Keratinocyte (primary cell): ENCODE measurements around the gene CRAMP1. TPM values are rescaled to one million over a fixed set of nuclear protein-coding genes. Genes with fewer than 3 reads are reported as not detected.

Source experiments
- DNase-seq: peaks from one replicate; pipeline ENCODE4 v3.0.0-alpha.2; 2011; ENCODE audit warnings: low read depth, missing footprints, low spot score
- FAIRE-seq: peaks from 2 replicates; lab custom pipeline; 2011; peaks lifted over from hg19 to GRCh38; lab: Jason Lieb, UNC
- H2AFZ ChIP-seq: 2 replicates; pipeline ENCODE4 v1.6.0; 2012; ENCODE audit warnings: low read length, control low read depth, inconsistent platforms; ENCODE audit not compliant: control insufficient read depth
- H3K27ac ChIP-seq: 2 replicates; pipeline ENCODE4 v1.5.1; 2011; ENCODE audit warnings: low read length; ENCODE audit not compliant: control insufficient read depth, insufficient read depth
- H3K27me3 ChIP-seq: 3 replicates; pipeline ENCODE4 v1.6.0; 2011; ENCODE audit warnings: low read length; ENCODE audit not compliant: control insufficient read depth, insufficient read depth; ENCODE audit errors: extremely low read depth
- H3K36me3 ChIP-seq, 2 experiments: 2 replicates in 1 of 2; 3 replicates in 1 of 2; pipeline ENCODE4 v1.5.1; 2011; ENCODE audit warnings: low read length in 2 of 2, mild to moderate bottlenecking in 1 of 2; ENCODE audit not compliant: control insufficient read depth in 2 of 2, insufficient read depth in 2 of 2; ENCODE audit errors: extremely low read depth in 1 of 2
- H3K4me1 ChIP-seq: 3 replicates; pipeline ENCODE4 v1.5.1; 2011; ENCODE audit warnings: low read length; ENCODE audit not compliant: control insufficient read depth, insufficient read depth; ENCODE audit errors: extremely low read depth
- H3K4me2 ChIP-seq: 3 replicates; pipeline ENCODE4 v1.6.0; 2011; ENCODE audit warnings: low read depth, low read length; ENCODE audit not compliant: control insufficient read depth, insufficient read depth; ENCODE audit errors: extremely low read depth
- H3K4me3 ChIP-seq, 3 experiments: fragments of 200-600 bp in 1 of 3; sonication (generic) in 1 of 3; 2 replicates in 2 of 3; 3 replicates in 1 of 3; pipeline ENCODE4 v1.5.1; 2011 to 2016; ENCODE audit warnings: low read length in 3 of 3, mild to moderate bottlenecking in 3 of 3, control low read depth in 2 of 3, inconsistent platforms in 1 of 3, low read depth in 1 of 3, mixed read lengths in 1 of 3, mixed run types in 1 of 3, moderate library complexity in 1 of 3; ENCODE audit not compliant: control insufficient read depth in 2 of 3, insufficient read depth in 2 of 3; ENCODE audit errors: extremely low read depth in 1 of 3
- H3K79me2 ChIP-seq: 2 replicates; pipeline ENCODE4 v1.6.0; 2012; ENCODE audit warnings: low read length; ENCODE audit not compliant: control insufficient read depth, insufficient read depth
- H3K9ac ChIP-seq: 3 replicates; pipeline ENCODE4 v1.6.0; 2011; ENCODE audit warnings: low read length; ENCODE audit not compliant: control insufficient read depth, insufficient read depth; ENCODE audit errors: extremely low read depth
- H3K9me1 ChIP-seq: 3 replicates; pipeline ENCODE4 v1.6.0; 2011; ENCODE audit warnings: low read length; ENCODE audit not compliant: control insufficient read depth, insufficient read depth; ENCODE audit errors: extremely low read depth
- H3K9me3 ChIP-seq: 2 replicates; pipeline ENCODE4 v1.5.1; 2012; ENCODE audit warnings: low read depth, low read length; ENCODE audit not compliant: control insufficient read depth
- H4K20me1 ChIP-seq: 3 replicates; pipeline ENCODE4 v1.6.0; 2011; ENCODE audit warnings: low read length; ENCODE audit not compliant: control insufficient read depth, insufficient read depth; ENCODE audit errors: extremely low read depth
- EZH2 ChIP-seq: IDR thresholded peaks from one replicate; pipeline ENCODE4 v1.6.1; 2012; ENCODE audit warnings: inconsistent platforms, mild to moderate bottlenecking, low read length, moderate library complexity
- dilution Hi-C: fragments of 300-500 bp; cut with MboI; formaldehyde crosslinking; loops from one replicate; pipeline ENCODE4 v1.7.0; 2020; ENCODE audit warnings: low sequenced_read_pairs; ENCODE audit not compliant: extremely low pct_ligation_motif_present
- polyA plus RNA-seq, 5 experiments: library from polyadenylated mRNA; depleted of rRNA in 3 of 5; stranded (reverse) in 3 of 5; stranded (forward) in 1 of 5; unstranded in 1 of 5; fragments of >200 nt; gene quantifications; 1 replicate in 1 of 5; 2 replicates in 3 of 5; 3 replicates in 1 of 5; pipeline versions ENCODE4 v1.2.1 to v1.2.3, GENCODE V29; 2011 to 2012; ENCODE audit warnings: missing spikeins in 2 of 5, low read depth in 1 of 5, low replicate concordance in 1 of 5
- TF ChIP-seq, protein P1 (sequence below), 3 experiments: IDR thresholded peaks in 1 of 3; conservative IDR thresholded peaks in 1 of 3; optimal IDR thresholded peaks in 1 of 3; 2 replicates in 2 of 3; 3 replicates in 1 of 3; pipeline versions ENCODE3 to v1.5.1; 2011; ENCODE audit warnings: low read length in 3 of 3, mild to moderate bottlenecking in 3 of 3, moderate library complexity in 2 of 3, control low read depth in 1 of 3, inconsistent platforms in 1 of 3; ENCODE audit not compliant: insufficient read depth in 2 of 3; ENCODE audit errors: extremely low read depth in 1 of 3

Gene CRAMP1
- polyA plus RNA-seq, 1 donor (not counting 4 experiments of a cell fraction or from before 2014, with no cell fraction given), result 6.5 TPM

DNA sequence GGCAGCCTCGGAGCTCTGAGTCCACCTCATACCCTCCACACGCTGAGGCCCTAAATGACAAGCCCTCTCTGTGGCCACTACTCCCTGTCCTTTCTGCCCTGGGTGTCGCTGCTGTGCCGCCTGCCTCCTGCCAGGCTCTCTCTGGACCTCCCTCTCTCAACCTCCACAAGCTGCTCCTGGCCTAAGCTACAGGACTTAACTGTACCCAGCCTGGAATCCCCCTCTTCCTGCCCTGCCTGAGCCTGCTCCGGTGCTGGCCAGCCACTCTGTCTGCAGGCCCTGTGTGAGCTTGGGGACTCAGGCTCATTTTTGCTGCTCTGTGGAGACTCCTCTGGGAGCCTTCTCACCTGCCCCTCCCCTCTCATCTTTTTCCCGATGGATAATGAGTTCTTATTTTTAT is 21.8 kb upstream of the CRAMP1 start:
- dilution Hi-C loops, result no loop called here
- H3K79me2 ChIP-seq, result no peaks in the 10 kb centered on the region
- H3K4me3 ChIP-seq, result no peak overlapping the region
- FAIRE-seq, result no peak
- H3K4me1 ChIP-seq, result no peaks in the 10 kb centered on the region
- H3K9me3 ChIP-seq, result no peaks in the 10 kb centered on the region
- no peak for DNase-seq
- peaks cover 0 to 11% of the 10 kb centered on the region in 2 experiments for H3K36me3 ChIP-seq
- H2AFZ ChIP-seq, result no peak overlapping the region
- TF ChIP-seq EZH2, result no peak
- TF ChIP-seq, protein P1, sequence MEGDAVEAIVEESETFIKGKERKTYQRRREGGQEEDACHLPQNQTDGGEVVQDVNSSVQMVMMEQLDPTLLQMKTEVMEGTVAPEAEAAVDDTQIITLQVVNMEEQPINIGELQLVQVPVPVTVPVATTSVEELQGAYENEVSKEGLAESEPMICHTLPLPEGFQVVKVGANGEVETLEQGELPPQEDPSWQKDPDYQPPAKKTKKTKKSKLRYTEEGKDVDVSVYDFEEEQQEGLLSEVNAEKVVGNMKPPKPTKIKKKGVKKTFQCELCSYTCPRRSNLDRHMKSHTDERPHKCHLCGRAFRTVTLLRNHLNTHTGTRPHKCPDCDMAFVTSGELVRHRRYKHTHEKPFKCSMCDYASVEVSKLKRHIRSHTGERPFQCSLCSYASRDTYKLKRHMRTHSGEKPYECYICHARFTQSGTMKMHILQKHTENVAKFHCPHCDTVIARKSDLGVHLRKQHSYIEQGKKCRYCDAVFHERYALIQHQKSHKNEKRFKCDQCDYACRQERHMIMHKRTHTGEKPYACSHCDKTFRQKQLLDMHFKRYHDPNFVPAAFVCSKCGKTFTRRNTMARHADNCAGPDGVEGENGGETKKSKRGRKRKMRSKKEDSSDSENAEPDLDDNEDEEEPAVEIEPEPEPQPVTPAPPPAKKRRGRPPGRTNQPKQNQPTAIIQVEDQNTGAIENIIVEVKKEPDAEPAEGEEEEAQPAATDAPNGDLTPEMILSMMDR (optimal IDR thresholded peaks at IDR 0.05 in 1 of 3, IDR thresholded peaks at IDR 0.05 in 1 of 3, conservative IDR thresholded peaks at IDR 0.05 in 1 of 3; ENCODE audit: extremely low read depth in 1 of 3, insufficient read depth in 2 of 3, low read length in 3 of 3), result no peak
- no peak overlapping the region for H3K4me2 ChIP-seq
- no peaks in the 10 kb centered on the region for H3K9me1 ChIP-seq
- no peaks in the 10 kb centered on the region for H4K20me1 ChIP-seq
- H3K27ac ChIP-seq, result no peak overlapping the region
- H3K9ac ChIP-seq, result no peak overlapping the region
- no peaks in the 10 kb centered on the region for H3K27me3 ChIP-seq

DNA sequence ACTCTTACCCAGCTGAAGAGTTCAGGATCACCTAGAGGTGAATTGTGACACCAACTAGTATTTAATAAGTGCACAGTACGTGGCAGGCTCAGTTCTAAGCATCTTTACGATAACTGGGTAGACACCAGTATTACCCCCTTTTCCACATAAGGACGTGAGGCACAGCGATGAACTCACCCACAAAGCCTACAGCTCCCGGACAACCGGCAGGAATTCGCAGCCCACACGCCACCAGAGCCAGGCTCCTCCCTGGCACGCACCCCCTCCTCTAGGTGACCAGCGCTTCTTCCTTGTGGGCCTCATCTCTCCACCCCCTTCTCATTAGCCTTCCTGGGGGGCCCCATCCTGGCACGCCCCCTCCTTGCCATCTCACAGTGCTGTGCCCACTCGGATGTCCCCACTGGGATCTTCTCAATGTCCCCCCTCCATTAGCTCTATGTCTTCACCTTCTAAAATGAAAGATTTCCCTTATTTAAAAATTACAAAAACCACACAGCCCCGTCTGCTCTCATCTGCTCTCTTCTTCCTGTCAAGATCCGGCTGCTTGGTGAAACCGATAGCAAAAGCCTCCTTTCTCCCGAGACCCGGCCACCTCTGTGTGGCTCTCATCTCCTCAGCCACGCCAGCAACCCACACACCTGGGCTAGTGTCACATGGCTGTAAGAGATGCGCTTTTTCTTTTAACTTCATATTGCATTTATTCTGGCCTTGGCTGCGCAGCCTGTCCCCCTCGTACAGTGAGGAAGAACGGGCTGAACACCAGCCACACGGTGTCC is 21.0 kb upstream of the CRAMP1 start:
- Histone ChIP-seq H3K4me2 (no peak overlapping the region), H3K27ac (no peak overlapping the region), H3K9me3 (no peaks in the 10 kb centered on the region), H3K9ac (no peak overlapping the region), H3K9me1 (no peaks in the 10 kb centered on the region), H3K36me3 (peaks cover 0 to 11% of the 10 kb centered on the region in 2 experiments), H3K27me3 (no peaks in the 10 kb centered on the region), H4K20me1 (no peaks in the 10 kb centered on the region), H3K4me3 (no peak overlapping the region), H3K4me1 (no peaks in the 10 kb centered on the region), H3K79me2 (no peaks in the 10 kb centered on the region), H2AFZ (no peak overlapping the region)
- dilution Hi-C loops, result no loop called here
- FAIRE-seq (no peak), DNase-seq (no peak)
- TF ChIP-seq, protein P1 (optimal IDR thresholded peaks at IDR 0.05 in 1 of 3, IDR thresholded peaks at IDR 0.05 in 1 of 3, conservative IDR thresholded peaks at IDR 0.05 in 1 of 3; ENCODE audit: extremely low read depth in 1 of 3, insufficient read depth in 2 of 3, low read length in 3 of 3), result no peak
- no peak for TF ChIP-seq EZH2
